ENCODE data around the gene TTC3.

TTC3 gene

GRCh38 chr21:37060296-37060695 lies 12.8 kb upstream of the TTC3 start:
- peak; percentile 9 for DNase-seq

GRCh38 chr21:37061926-37062592 lies 11.0 kb upstream of the TTC3 start:
- DNase-seq, result no peak

- no peak for DNase-seq
Measured at GRCh38 chr21:37062593-37062935, 10.5 kb upstream of the TTC3 start.

- no peak for DNase-seq
Measured at GRCh38 chr21:37063433-37063832, 9.6 kb upstream of the TTC3 start.

- DNase-seq, result no peak
Measured at GRCh38 chr21:37064841-37065240, 8.2 kb upstream of the TTC3 start.

GRCh38 chr21:37065561-37066177 lies 7.4 kb upstream of the TTC3 start:
- no peak for DNase-seq

GRCh38 chr21:37071561-37072273 lies 1.3 kb upstream of the TTC3 start:
- DNase-seq, result peak; percentile 13

GRCh38 chr21:37072274-37072987 lies 623 bp upstream of the TTC3 start:
- DNase-seq, result peak; percentile 76

- peak; percentile 69 for DNase-seq
Measured at GRCh38 chr21:37073417-37074196, 553 bp downstream of the TTC3 start.

- no peak for DNase-seq
Measured at GRCh38 chr21:37074197-37074510, 1.1 kb downstream of the TTC3 start.

- no peak for DNase-seq
Measured at GRCh38 chr21:37074546-37074945, 1.5 kb downstream of the TTC3 start.

- no peak for DNase-seq
Measured at GRCh38 chr21:37075214-37075770, 2.2 kb downstream of the TTC3 start.

- no peak for DNase-seq
Measured at GRCh38 chr21:37076087-37076850, 3.2 kb downstream of the TTC3 start.

- no peak for DNase-seq
Measured at GRCh38 chr21:37077403-37077802, 4.3 kb downstream of the TTC3 start.

GRCh38 chr21:37079211-37079824 lies 6.3 kb downstream of the TTC3 start:
- peak; percentile 11 for DNase-seq

GRCh38 chr21:37082375-37082774 lies 9.3 kb downstream of the TTC3 start:
- no peak for DNase-seq

- DNase-seq, result no peak
Measured at GRCh38 chr21:37082856-37083528, 9.9 kb downstream of the TTC3 start.

- DNase-seq, result no peak
Measured at GRCh38 chr21:37085726-37086125, 12.7 kb downstream of the TTC3 start.

GRCh38 chr21:37087188-37087587 lies 14.1 kb downstream of the TTC3 start:
- no peak for DNase-seq

GRCh38 chr21:37088186-37088735 lies 15.2 kb downstream of the TTC3 start:
- no peak for DNase-seq

GRCh38 chr21:37093977-37094376 lies 20.9 kb downstream of the TTC3 start:
- no peak for DNase-seq
